ENCODE measurements around the gene MRNIP.
A peak's percentile ranks its signal among the peaks of the same experiment; 100 is the strongest.

The MRNIP gene
- 13.7 to 57.7 reads per million in 2 experiments for total RNA-seq

- peak; percentile 78 for DNase-seq (ENCODE audit: low read depth)
Observed at GRCh38 chr5:179858586-179859427, at the start of gene MRNIP. Gene MRNIP (minus strand): TSS chr5:179858817. CDS start chr5:179858796, 21 bp downstream.

DNA sequence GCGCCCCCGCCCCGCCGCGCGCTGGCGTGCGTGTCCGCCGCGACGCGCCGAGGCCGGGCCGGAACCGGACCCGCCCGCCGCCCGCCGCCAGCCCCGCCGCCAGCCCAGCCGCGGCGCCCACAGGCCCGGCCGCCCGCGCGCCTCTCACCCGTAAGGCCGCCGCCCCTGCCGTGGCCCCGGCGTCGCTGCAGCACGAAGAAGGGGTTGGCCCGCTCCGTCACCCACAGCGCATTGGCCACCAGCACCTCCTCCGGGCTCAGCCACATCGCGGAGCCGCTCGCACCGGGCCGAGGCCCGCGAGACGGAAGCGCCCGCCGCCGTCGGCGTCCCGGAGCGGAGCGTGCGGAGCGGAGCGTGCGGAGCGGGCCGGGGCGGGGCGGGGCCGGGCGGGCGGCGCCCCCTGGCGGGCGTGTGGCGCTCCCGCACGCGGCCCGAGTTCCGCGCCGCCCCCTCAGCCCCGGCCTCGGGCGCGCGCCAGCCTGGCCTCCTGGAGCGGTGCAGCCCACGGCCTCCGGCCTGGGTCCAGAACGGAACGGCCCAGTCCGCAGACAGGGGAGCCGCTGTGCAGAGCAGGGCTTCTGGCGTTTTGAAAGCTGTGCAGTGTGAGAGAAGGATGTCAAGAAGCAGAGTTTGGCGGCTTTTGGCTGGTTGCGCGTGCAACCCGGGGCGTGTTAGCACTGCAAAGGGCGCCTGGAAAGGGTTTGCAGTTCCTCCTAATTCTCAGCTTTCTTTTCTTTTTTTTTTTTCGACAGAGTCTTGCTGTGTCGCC, 49.1 kb upstream of the MRNIP start, which contains the start of gene TBC1D9B:
TBC1D9B (minus strand) TSS at position 342 of the 769 bp plus-strand sequence; CDS start at position 266, 76 bp downstream.
- DNase-seq (ENCODE audit: low read depth) = peak; percentile 61

DNA sequence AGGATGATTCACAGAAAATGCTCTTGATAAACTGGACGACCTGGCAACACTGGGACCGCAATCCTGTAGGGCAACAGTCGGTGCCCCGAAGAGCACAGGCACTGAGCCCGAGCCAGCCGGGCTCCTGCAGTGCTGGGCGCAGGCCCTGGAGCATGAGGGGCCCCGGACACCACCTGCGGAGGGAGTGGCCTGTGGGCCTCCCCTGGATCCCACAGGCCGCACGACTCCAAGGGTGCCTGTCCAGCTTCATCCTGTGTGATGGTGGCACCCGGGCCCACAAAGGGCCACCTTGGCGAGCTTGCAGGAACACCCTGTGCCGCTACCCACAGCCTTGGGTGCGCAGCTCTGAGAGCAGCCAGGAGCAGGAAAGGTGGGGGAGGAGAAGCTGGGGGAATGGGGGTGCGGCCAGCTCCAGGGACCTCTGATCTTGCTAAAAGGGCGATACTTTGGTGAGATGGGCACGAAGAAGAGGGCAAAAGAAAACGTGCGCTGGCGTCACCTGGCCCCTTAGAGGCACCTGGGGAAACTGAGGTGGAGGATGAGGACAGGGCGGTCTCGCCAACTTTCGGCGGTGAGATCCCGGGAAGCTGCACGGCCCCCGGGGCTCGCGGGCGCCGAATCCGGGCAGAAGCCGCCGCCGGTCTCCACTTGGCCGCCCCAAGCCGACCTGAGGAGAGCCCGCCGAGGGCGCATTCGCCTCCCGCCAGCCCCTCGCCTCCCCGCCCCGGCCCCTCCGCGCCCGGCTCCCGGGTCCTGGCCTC, 48.4 kb upstream of the MRNIP start:
- no peak for DNase-seq (ENCODE audit: low read depth)

GRCh38 chr5:179906294-179906794, 47.7 kb upstream of the MRNIP start:
- no peak for DNase-seq (ENCODE audit: low read depth)

- DNase-seq (ENCODE audit: low read depth) = no peak
Observed at GRCh38 chr5:179905161-179905560, 46.5 kb upstream of the MRNIP start.

- no peak for DNase-seq (ENCODE audit: low read depth)
Observed at GRCh38 chr5:179904463-179905160, 46.0 kb upstream of the MRNIP start.

DNA sequence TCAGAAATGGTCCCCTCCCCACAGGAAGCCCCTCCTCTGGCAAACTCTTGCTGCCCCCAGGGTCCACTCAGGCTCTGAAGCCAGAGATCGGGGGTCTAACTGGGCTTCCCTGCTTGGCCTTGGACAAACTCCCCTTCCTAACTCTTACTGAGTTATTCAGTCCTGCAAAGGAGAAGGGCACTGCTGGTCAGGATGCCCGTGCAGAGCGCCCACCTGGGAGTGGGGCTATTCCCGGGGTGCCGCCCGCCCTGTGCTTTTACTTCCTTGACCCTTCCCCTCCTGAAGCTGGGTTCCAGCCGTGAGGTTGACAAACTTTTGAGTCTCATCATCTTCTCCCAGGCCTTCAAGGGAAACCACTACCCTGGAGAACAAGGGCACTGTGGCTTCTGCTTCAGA, 44.1 kb upstream of the MRNIP start:
- DNase-seq (ENCODE audit: low read depth) = no peak

- DNase-seq (ENCODE audit: low read depth) = no peak
Observed at GRCh38 chr5:179901915-179902762, 43.5 kb upstream of the MRNIP start.

DNA sequence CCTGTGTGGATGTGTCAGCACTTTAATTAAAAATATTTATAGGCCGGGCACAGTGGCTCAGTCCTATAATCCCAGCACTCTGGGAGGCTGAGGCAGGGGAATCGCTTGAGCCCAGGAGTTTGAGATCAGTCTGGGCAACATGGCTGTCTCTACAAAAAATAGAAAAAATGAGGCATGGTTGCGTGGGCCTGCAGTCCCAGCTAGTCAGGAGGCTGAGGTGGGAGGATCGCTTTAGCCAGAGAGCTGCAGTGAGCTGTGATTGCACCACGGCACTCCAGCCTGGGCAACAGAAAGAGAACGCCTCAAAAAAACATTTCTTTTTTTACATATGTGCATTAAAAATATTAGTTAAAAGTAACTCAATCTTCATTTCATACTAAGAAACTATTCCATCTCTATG, 42.8 kb upstream of the MRNIP start:
- no peak for DNase-seq (ENCODE audit: low read depth)

DNA sequence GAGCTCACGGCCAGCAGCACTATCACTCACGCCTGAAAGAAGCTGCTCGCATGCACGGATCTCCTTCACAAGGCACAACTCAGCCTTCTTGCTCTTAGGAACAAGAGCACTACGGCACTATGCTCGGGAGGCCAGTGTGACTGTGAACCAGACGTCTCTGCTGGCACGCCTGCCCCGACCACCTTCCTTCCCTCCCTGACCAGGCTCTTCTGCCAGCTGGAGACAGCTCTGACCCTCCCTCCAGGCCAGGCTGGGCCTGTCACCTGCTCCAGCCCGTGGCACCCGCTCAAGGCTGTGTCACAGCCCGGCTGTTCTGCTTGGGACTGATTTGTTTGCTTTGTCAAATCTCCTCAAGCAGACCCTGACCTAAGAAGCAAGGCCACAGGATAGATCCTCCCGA, 42.1 kb upstream of the MRNIP start:
- DNase-seq (ENCODE audit: low read depth) = no peak

DNA sequence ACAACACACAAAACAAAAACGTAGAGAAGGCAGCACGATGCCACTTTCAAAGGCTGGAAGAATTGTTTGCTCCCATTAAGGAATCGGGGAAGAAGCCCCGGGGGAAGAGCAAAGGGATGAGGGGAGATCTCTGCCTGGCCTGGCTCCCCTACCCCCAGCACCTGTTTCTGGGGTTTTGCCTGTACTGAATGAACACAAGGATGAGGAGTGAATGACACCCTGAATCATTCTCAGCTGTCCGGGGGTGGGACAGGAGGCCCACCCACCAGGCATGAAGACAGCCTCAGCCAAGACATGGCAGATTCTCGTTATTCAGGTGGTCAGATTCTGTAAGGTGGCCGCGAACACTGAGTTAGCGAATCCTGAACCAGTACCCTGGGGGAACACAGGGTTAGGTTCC, 41.6 kb upstream of the MRNIP start:
- no peak for DNase-seq (ENCODE audit: low read depth)

DNA sequence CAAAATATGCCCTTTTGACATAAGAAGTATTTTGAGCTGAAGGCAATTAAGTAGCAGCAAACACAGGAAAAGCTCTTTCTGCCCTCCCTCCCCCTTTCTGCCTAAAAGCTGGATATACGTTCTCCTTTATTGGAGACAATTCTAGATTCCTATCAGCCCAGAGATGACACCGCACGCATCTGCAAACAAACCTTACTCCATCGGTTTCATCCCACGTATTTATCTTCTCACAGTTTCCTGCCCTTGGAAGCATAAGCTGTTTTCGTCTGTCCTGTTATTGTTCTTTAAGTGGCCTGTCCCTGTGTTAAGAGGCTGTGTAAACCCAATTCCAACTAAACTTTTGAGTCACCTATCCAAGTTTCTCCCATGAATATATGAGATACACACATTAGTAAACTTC, 37.2 kb upstream of the MRNIP start:
- no peak for DNase-seq (ENCODE audit: low read depth)

GRCh38 chr5:179893958-179894895, 35.6 kb upstream of the MRNIP start:
- DNase-seq (ENCODE audit: low read depth) = no peak

DNA sequence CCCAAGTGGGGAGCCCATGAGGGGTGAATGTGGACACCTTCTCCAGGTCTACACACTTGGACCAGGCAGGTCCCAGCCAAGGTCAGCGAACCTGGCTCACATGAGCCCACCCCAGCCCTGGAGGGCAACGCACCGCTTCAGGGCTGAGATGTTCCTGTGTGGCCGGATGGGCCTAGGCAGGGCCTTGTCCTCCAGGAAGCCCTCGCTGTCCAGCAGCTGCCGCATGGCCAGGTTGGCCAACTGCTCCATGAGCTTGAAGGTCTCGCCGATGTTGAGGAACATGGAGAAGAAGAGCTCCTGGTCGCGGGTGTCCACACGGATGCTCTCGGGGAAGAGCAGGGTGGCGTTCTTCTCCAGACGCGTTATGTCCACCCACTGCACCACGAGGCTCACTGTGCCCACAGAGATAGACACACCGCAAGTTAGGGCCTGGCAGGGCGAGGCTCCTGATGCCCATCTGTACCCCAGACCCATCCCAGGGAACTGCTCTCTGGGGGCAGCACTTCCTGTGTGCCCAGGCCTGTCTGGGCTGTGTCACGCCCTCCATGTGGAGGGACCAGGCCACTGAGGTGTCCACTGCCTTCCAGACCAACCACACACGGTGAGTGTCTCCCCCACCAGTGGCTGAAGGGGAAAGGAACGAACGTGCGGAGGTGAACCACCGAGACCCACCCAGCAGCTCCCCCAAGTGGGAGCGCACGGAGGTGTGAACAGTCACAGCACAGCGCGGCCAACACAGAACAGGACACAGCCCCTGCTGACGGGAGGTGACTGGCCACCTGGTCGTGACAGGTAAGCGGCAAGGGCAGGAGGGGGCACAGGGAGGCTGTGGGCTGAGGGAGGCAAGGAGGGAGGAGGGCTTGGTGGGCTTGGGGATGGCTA, 34.7 kb upstream of the MRNIP start:
- no peak for DNase-seq (ENCODE audit: low read depth)

- DNase-seq (ENCODE audit: low read depth) = no peak
Observed at GRCh38 chr5:179892255-179892654, 33.6 kb upstream of the MRNIP start.

GRCh38 chr5:179890751-179891682, 32.4 kb upstream of the MRNIP start:
- DNase-seq (ENCODE audit: low read depth) = no peak

GRCh38 chr5:179889885-179890284, 31.3 kb upstream of the MRNIP start:
- no peak for DNase-seq (ENCODE audit: low read depth)

All from T follicular helper cell (primary cell).